Right forelimb (tissue), 1 donor: Measurements from ENCODE around the gene CLK2.
"Not testable (repeated sequence)": the region's sequence is repeated elsewhere in the genome, so short reads cannot be mapped to it uniquely, and the experiment has no call there.

ENCODE experiments used
- DNase-seq: peaks from one replicate; pipeline ENCODE4 v3.0.0-alpha.2; 2018

The CLK2 gene

DNA sequence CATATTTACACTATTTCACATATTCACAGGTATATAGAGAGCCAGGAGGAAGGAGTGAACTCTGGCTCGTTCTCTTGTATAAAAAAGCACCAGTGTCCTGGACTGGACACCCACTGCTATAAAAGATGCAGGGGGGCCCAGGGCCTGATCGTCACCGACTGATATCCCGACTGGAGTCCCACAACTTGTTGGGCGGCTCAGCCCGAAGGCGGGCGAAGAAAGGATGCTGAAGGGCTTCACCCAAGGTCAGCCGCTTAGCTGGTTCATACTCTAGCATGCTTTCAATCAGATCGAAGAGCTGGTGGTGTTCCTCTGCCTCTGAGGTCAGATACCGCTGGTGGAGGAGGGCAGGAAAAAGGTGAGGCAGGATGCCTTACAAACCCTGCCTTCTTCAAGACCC lies 10.2 kb downstream of the CLK2 start:
- DNase-seq, result no peak

DNA sequence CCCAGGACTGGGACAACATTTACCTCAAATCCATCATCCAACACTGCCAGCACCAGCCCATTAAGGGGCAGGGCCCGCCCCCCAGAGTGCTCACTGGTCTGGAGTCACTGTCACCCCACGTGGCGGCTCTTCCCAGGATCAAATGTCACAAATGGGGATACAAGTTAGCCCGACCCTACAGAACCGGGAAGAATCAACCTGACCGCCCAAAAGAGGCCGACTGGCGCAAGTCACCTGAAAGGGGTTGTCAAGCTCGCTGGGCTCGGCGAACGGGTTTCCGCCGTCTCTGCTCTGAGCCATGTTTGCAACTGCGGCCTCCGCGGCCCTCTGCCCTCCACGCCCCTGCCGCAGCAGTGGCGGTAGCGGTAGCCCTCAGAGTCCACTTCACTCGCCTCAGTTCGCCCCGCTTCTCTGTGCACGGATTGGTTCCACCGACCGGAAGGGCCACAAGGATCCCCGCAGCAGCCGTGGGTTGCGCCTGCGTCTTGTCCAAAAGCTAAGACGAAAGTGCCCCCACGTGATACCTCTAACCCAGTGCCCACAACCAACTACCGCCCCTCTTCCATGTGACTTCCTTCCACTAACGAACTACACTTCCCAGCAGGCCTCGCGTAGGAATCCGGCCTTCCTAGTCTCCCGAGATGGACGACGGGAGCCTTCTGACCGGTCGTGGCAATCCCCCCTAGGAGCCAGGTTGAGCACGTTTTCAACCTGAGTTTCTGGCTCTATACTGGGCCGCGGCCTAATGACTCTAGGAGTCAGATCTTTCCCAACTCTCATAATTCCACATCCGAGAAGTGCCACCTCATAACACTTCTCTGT lies 11.2 kb downstream of the CLK2 start, which contains the start of gene SCAMP3:
Gene SCAMP3 (minus strand): TSS at position 509 of the 822 bp plus-strand sequence. CDS start 209 bp downstream, at position 300.
- peak; percentile 92 for DNase-seq

DNA sequence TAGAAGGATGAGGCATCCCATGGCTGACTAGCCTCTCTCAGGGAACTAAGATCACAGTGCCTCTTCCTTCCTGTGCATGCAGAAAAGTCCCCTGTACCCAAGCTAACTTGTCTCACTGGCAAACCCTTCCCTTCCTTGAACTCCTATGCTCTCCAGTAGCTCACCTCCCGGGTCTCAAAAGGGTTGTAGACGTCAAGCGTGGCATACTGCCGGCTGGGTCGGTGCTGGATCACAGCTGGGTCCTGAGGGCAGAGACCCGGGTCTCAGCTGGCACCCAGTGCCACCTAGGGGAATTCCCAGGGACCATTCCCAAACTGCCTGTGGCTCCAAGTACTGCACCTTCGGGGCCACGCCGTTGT lies 11.8 kb downstream of the CLK2 start:
- DNase-seq, result no peak

GRCh38 chr1:155260276-155260675 lies 13.0 kb downstream of the CLK2 start:
- no peak for DNase-seq

DNA sequence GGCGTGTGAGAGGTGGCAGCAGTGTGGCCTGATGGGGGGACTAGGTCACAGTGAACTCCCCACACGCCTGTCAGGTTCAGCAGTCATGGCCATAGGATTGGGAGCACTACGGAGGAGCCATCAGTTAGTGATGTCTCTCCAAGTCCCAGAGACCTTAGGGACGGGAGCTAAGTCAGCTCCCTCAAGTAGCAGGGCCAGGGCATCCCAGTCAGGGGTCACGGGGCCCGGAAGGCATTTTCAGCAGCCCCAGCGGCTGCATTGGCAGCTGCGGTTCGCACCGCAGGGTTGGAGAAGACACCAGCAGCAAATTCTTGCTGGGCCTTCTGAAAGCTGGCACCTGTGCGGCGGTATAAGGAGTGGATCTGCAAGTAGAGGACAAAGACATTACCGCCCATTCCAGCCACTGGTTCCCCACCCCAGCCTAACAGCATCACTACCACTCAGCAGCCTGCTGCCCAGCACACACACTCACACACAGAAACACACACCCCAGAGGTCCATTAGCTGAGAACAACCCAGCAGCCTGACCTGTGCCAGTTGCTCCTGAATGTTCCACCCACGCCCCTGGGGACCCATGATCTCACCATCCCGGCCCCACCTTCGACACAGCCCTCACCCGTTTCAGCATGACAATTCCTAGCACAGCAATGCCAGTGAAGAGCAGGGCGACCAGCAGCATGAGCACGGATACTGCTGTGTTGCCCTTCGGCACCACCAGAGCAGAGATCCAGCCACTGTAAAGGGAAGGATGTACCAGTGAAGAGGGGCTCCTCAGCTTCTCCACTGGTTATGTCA lies 17.0 kb downstream of the CLK2 start:
- no peak for DNase-seq

- DNase-seq, result peak; percentile 94
Measured at GRCh38 chr1:155255243-155256007, 17.9 kb downstream of the CLK2 start, which contains the start of gene ENTREP3. ENTREP3 (minus strand) TSS chr1:155255483; CDS start chr1:155254877, 606 bp downstream.

DNA sequence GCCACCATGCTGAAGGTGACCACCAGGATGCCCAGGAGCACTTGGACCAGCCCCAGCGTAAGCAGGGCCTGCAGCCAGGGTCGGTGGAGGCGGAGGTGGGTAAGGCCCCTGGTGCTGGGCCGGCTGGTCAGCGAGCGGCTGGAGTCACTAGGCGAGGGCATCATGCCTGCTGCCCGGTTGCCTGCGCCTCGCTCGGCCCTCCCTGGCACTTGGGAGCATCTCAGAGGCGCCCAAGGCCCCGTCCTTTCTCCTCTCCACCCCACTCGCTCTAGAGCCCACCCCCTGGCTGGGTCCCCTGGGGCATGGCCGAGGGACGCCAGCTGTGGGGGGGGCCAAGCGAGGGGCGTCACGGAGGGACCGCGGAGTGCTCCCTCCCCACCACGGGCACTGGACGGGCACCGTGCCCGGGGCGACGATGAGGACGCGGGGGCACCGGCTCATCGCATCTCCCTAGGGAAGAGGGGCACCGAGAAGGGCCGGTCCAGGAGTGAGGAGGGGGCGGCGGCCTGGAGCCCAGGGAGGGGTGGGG lies 18.5 kb downstream of the CLK2 start:
- peak; percentile 63 for DNase-seq

GRCh38 chr1:155254228-155254713 lies 19.0 kb downstream of the CLK2 start:
- no peak for DNase-seq

DNA sequence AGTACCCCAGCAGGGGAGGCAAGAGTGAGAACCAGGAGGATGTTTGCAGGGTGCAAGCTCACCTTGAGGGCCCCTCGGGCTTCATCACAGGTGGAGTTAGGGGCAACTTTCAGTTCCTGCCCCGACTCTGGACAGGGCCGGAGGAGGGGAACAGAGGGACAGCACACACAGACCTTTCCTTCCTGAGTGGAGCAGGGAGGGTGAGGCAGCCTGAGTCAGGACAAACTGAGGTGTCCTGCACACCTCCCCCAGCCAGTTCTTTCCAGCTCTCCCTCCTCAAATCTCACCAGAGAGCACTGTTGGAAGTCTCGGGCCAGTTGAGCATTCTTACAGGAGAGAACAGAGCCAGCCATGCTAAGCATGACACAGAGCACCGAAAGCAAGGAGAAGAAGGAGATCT lies 19.5 kb downstream of the CLK2 start:
- DNase-seq, result no peak

GRCh38 chr1:155253208-155253607 lies 20.1 kb downstream of the CLK2 start:
- no peak for DNase-seq

DNA sequence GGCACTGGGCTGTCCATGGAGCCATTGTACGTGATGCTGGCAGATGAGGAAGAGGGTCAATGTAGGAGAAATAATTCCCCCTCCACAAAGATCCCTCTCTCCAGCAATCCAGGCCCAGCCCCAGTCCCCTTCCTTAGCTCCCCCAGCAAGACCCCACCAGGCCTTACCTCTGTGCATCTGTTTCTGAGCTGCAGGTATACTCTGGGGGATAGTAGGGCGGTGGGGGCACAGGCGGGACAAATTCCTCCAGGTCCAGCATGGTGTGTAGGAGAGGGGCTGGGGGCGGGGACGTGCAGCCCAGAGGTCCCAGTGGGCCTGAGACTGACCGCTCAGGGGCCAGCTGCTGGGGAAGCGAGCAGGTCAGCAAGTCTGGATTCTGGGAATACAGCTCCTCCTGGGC lies 21.7 kb downstream of the CLK2 start:
- DNase-seq, result no peak

- DNase-seq, result peak; percentile 93
Measured at GRCh38 chr1:155250633-155251449, 22.5 kb downstream of the CLK2 start.

DNA sequence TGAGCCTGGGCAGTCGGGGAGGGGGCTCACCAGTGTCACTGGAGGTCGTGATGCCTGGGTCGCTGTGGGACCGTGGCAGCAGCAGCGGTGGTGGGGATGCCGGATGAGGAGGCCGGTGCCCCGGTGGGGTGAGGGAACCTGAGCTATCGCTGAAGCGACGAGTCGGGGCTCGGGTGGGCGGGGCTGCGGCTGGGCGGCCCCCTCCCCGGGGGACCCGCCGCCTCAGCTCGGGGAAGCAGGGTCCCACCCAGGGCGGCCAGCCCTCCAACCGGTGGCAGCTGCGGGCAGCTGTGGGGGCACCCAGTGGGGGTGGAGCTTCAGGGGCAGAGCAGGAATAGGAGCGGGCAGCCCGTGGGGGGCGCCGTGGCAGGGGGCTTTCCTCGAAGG lies 23.1 kb downstream of the CLK2 start:
- no peak for DNase-seq

DNA sequence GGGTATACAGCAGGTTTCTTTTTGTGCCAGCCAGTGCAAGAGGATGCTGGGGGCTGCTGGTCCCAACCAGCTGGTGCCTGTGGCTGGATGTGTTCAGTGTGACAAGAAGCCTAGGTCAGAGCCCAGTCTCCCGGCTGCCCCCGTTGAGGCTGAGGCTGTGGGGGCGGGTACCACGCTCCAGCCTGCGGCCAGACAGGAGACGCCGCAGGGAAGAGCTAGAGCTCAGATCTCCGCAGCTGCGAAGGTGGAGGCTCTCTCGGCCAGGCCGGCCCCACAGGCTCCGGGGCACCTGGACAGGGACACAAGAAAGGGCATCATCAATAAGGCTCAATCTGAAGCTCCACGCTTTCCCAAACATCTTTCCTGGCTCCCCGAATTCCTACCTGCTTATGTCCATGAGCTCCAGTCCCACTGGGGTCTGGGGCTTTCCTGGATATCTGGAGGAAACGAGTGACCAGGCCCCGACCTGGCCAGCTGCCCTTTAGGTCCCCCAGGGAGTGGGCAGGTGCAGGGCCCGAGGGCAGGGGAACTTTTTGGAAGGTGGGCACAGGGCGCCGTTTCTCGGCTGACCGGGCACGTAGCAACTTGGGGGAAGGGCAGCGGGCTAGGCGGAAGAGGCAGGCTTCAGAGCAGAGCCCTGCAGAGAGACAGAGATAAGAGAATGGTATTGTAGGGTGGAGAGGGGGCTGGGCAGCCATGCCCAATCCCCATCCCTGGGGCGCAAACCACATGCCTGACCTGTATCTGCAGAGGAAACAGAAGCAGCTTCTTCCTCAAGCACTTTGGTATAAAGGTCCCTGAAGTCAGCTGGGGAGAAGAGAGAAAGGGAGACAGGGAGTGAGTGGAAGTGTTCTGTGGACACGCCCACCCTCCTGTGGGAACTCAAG lies 25.4 kb downstream of the CLK2 start:
- DNase-seq, result no peak

DNA sequence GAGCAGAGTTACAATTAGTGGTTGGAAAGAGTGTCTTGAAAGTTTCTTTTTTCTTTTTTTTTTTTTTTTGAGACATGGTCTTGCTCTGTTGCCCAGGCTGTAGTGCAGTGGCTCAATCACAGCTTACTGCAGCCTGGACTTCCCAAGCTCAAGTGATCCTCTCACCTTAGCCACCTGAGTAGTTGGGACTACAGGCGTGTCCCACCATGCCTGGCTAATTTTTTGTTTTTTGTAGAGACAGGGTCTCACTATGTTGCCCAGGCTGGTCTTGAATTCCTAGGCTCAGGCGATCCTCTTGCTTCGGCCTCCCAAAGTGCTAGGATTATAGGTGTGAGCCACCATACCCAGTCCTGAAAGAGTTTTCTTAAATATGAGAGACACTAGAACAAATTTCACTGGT lies 26.5 kb downstream of the CLK2 start:
- not testable (repeated sequence) for DNase-seq

GRCh38 chr1:155245163-155245524 lies 28.2 kb downstream of the CLK2 start:
- DNase-seq, result no peak

GRCh38 chr1:155244368-155245162 lies 28.7 kb downstream of the CLK2 start:
- peak; percentile 99 for DNase-seq

DNA sequence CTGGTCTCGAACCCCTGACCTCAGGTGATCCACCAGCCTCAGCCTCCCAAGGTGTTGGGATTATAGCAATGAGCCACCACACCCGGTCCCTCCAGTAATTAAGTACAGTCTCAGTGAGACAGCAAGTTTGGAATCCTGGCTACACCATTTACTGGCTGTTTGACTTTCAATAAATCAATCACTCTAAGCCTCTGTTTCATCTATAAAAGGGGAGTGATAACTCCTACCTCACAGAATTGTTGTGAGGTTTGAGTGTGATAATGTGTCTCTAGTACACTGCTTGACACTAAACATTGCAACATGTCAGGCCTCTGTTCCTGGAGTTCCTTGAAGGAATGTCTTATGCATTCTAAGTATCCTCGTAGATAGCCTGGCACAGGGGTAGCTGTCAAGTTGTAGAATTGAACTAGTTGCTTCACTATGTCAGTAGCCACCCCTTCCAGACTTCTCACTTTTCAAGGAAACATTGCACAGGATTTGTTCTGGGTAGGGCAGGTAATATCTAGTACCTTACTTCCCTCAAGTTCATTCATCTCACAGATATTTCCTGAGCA lies 30.4 kb downstream of the CLK2 start:
- no peak for DNase-seq

GRCh38 chr1:155241841-155242264 lies 31.5 kb downstream of the CLK2 start:
- DNase-seq, result no peak
